Measurements from ENCODE around the gene UPK3A.

DNA sequence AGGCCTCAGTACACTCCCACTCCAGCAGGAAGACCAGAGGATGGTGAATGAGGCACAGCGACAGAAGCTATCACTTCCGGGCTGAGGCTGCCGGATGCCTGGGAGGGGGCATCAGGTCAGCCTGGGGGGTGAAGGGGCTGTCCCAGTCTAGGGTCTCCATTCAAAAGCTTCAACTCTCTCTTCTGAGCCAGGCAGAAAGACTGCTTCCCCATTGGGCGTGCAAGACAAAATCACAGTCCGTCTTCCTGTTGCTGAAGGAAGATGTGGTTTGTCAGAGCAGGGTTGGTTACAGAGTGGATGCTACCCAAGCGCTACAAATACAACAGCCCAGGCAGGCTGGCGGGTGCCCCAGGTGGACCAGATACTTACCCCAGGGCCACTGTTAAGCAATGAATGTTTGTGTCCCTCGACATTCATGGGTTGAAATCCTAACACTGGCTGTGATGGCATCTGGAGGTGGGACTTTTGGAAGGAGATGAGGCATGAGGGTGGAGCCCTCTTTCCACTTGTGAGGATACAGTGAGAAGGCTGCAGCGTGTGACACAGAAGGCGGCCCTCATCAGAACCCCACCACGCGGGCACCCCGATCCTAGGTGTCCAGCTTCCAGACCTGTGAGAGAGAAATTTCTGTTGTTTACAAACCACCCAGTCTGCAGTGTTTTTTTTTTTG lies 12.0 kb downstream of the UPK3A start:
- TF ChIP-seq, protein P1, sequence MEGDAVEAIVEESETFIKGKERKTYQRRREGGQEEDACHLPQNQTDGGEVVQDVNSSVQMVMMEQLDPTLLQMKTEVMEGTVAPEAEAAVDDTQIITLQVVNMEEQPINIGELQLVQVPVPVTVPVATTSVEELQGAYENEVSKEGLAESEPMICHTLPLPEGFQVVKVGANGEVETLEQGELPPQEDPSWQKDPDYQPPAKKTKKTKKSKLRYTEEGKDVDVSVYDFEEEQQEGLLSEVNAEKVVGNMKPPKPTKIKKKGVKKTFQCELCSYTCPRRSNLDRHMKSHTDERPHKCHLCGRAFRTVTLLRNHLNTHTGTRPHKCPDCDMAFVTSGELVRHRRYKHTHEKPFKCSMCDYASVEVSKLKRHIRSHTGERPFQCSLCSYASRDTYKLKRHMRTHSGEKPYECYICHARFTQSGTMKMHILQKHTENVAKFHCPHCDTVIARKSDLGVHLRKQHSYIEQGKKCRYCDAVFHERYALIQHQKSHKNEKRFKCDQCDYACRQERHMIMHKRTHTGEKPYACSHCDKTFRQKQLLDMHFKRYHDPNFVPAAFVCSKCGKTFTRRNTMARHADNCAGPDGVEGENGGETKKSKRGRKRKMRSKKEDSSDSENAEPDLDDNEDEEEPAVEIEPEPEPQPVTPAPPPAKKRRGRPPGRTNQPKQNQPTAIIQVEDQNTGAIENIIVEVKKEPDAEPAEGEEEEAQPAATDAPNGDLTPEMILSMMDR (IDR thresholded peaks at IDR 0.05): no peak
- TF ChIP-seq POLR2A (IDR thresholded peaks at IDR 0.05): no peak

Measured in adrenal gland (tissue), 5 donors.